Measurements from ENCODE around the gene CNOT4. TPM values are rescaled to one million over a fixed set of nuclear protein-coding genes. Genes with fewer than 3 reads are reported as not detected.

CNOT4 gene
- total RNA-seq, 4 donors from 2014 or later, result 16.8 to 26.0 (median 20.0) TPM

- no peak overlapping the region for H3K27ac ChIP-seq
- no peak for TF ChIP-seq POLR2A (IDR thresholded peaks at IDR 0.05)
- TF ChIP-seq CTCF (IDR thresholded peaks at IDR 0.05), result no peak
- no peak for TF ChIP-seq EP300 (IDR thresholded peaks at IDR 0.05)
- H3K36me3 ChIP-seq, result no peaks in the 10 kb centered on the region
- H3K4me3 ChIP-seq, result no peak overlapping the region
- WGBS, 2 donors, result 82 to 87% methylated on average over 6 of the region's 6 CpGs
- peaks cover 0 to 9% (median 0%) of the 10 kb centered on the region in 4 donors for H3K9me3 ChIP-seq
- DNase-seq (ENCODE audit: low spot score in 2 of 2), result no peak
- no peaks in the 10 kb centered on the region for H3K27me3 ChIP-seq
- no peaks in the 10 kb centered on the region for H3K4me1 ChIP-seq
Observed at GRCh38 chr7:135522509-135522908, 12.6 kb upstream of the CNOT4 start.

- H3K36me3 ChIP-seq, result no peaks in the 10 kb centered on the region
- H3K4me3 ChIP-seq, result no peak overlapping the region
- no peak for DNase-seq (ENCODE audit: low spot score in 2 of 2)
- H3K27ac ChIP-seq, result no peak overlapping the region
- no peaks in the 10 kb centered on the region for H3K27me3 ChIP-seq
- TF ChIP-seq CTCF (IDR thresholded peaks at IDR 0.05) (no peak), EP300 (IDR thresholded peaks at IDR 0.05) (no peak), POLR2A (IDR thresholded peaks at IDR 0.05) (no peak)
- H3K4me1 ChIP-seq, result no peaks in the 10 kb centered on the region
- peaks cover 0 to 9% (median 0%) of the 10 kb centered on the region in 4 donors for H3K9me3 ChIP-seq
- WGBS, 2 donors, result 90 to 94% methylated on average over 4 of the region's 4 CpGs
Observed at GRCh38 chr7:135519871-135520270, 10.0 kb upstream of the CNOT4 start.

- H3K9me3 ChIP-seq, result peaks cover 0 to 9% (median 0%) of the 10 kb centered on the region in 4 donors
- H3K36me3 ChIP-seq, result no peaks in the 10 kb centered on the region
- no peaks in the 10 kb centered on the region for H3K27me3 ChIP-seq
- no peaks in the 10 kb centered on the region for H3K4me1 ChIP-seq
- H3K4me3 ChIP-seq, result no peak overlapping the region
- TF ChIP-seq POLR2A (IDR thresholded peaks at IDR 0.05) (no peak), CTCF (IDR thresholded peaks at IDR 0.05) (no peak), EP300 (IDR thresholded peaks at IDR 0.05) (no peak)
- no peak for DNase-seq (ENCODE audit: low spot score in 2 of 2)
- H3K27ac ChIP-seq, result no peak overlapping the region
Observed at GRCh38 chr7:135519233-135519688, 9.4 kb upstream of the CNOT4 start.

- no peaks in the 10 kb centered on the region for H3K36me3 ChIP-seq
- 93 to 96% methylated on average over 1 of the region's 1 CpG for WGBS, 2 donors
- TF ChIP-seq POLR2A (IDR thresholded peaks at IDR 0.05) (no peak), EP300 (IDR thresholded peaks at IDR 0.05) (no peak), CTCF (IDR thresholded peaks at IDR 0.05) (no peak)
- H3K27me3 ChIP-seq, result no peaks in the 10 kb centered on the region
- H3K9me3 ChIP-seq, result peaks cover 0 to 9% (median 0%) of the 10 kb centered on the region in 4 donors
- no peaks in the 10 kb centered on the region for H3K4me1 ChIP-seq
- no peak overlapping the region for H3K4me3 ChIP-seq
- DNase-seq (ENCODE audit: low spot score in 2 of 2), result no peak
- H3K27ac ChIP-seq, result no peak overlapping the region
Observed at GRCh38 chr7:135518748-135519147, 8.8 kb upstream of the CNOT4 start.

GRCh38 chr7:135517060-135517459 lies 7.2 kb upstream of the CNOT4 start:
- Histone ChIP-seq H3K4me3 (no peak overlapping the region), H3K9me3 (no peaks in the 10 kb centered on the region), H3K4me1 (no peaks in the 10 kb centered on the region), H3K27me3 (no peaks in the 10 kb centered on the region), H3K36me3 (no peaks in the 10 kb centered on the region), H3K27ac (no peak overlapping the region)
- no peak for TF ChIP-seq EP300 (IDR thresholded peaks at IDR 0.05)
- TF ChIP-seq POLR2A (IDR thresholded peaks at IDR 0.05), result no peak
- no peak for TF ChIP-seq CTCF (IDR thresholded peaks at IDR 0.05)
- no peak for DNase-seq (ENCODE audit: low spot score in 2 of 2)
- WGBS, 2 donors, result 82 to 85% methylated on average over 3 of the region's 3 CpGs

Measured in tibial nerve (tissue), 4 donors.